Measurements from ENCODE around the gene MED14. TPM values are rescaled to one million over a fixed set of nuclear protein-coding genes. Genes with fewer than 3 reads are reported as not detected.

MED14 gene
- polyA plus RNA-seq, 1 donor, result 37.6 TPM

DNA sequence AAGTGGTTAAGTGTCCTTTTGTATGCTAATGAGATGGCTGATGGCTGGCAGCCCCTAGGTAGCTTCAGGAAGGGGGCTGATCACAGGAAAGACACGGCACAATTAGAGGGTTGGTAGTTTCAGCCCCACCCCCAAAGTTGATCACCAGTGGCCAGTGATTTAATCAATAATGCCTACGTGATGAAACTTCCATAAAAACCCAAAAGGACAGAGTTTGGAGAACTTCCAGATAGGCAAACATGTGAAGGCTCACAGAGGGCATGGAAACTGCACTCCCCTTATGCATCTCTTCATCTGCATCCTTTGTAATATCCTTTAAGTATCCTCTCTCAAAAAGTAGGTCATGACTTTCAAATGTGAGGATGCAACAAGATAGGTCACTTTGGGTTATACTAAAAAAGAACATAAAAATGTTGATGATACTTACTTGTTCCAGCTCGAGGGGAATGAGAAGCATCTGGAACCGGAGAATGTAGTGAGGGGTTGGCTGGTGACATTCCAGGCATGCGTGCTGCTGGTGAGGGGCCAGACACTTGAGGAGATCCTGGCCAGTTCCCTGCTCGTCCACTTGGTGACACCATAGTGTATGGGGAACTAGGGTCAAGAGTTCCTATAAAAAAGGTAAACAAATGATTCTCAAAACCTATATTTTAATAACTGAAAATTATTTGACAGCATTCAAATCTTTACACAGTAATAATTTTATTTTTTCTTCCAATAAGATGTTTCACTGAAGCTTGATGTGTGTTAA is 71.3 kb downstream of the MED14 start:
- no peak for DNase-seq (ENCODE audit: low read depth)

GRCh38 chrX:40663078-40663740 is 72.1 kb downstream of the MED14 start:
- no peak for DNase-seq (ENCODE audit: low read depth)

DNA sequence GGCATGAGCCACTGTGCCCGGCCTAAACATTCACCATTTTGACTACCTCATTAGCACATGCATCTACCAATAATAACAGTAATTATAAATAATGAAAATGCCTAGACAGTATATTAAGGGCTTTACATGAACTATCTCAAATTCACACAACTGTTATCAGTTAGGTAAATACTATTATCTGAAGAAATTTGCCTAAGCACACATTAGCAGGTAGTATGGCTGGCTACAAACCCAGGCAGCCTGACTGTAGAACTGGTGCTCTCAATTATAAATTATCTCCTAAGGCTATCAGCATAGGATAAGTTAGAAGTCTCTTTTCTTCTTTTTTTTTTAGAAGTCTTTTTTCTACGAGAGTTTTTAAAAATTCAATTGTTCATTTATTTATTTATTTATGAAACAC is 73.9 kb downstream of the MED14 start:
- no peak for DNase-seq (ENCODE audit: low read depth)

DNA sequence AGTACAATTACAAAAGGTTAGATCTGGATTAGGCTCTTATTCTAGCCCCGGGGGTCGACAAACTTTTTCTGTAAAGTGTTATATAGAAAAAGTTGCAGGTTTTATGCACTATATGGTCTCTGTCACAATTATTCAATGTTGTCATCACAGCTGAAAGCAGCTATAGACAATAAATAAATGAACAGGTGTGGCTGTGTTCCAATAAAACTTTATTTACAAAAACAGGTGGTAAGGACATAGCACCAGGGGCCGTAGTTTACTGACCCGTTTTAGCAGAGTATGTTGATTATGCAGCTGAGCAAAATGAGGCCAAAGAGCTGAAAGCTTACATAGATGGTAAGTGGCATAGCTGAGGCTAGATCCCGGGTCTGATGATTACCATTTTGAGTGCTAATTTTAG is 75.0 kb downstream of the MED14 start:
- DNase-seq (ENCODE audit: low read depth), result no peak

DNA sequence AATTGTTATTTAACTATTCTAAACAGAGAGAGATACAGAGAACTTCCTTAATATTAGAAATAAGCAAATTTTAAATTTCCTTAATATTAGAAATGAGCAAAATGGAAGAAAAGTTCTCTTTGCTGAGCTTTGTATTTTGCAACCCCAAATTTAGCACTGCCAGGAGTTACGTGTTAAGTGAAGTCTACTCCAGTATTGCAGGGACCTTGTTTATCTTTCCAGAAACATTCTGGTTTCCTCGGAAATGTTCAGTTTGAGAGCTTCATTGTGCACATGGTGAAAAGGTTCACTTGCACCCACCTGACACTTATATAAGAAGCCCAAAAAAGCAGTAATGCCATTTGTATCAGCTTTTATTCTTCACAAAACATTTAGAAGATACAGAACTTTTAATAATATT is 81.8 kb downstream of the MED14 start:
- no peak for DNase-seq (ENCODE audit: low read depth)

GRCh38 chrX:40652664-40653063 is 82.7 kb downstream of the MED14 start:
- no peak for DNase-seq (ENCODE audit: low read depth)

DNA sequence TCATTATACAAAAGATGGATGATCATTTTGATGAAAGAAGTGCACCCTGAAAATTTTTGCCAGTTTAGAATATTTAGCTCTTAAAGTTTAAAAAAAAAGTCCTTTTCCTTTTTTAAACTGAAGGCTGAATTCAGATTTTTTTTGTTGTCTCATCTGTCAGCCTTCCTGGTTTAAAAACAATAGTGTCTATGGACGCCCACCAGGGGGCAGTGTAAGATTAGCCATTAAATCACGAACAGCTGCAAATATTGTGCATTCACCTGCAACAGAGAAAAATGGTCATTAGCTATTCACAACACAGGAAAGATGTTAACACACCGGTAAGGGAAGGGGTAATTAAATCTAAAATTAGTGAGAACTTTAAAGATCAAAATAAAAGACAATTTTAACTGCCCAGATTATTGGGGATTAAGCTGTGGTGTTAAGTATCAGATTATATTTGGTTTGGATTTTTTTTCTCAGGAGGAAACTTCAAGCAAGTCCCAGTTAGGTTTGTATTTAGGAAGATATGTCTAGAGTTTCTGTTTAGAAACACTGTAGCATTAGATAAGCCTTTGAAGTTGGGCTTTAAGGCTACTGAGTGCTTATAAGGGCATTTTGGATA is 83.6 kb downstream of the MED14 start:
- peak; percentile 35 for DNase-seq (ENCODE audit: low read depth)

DNA sequence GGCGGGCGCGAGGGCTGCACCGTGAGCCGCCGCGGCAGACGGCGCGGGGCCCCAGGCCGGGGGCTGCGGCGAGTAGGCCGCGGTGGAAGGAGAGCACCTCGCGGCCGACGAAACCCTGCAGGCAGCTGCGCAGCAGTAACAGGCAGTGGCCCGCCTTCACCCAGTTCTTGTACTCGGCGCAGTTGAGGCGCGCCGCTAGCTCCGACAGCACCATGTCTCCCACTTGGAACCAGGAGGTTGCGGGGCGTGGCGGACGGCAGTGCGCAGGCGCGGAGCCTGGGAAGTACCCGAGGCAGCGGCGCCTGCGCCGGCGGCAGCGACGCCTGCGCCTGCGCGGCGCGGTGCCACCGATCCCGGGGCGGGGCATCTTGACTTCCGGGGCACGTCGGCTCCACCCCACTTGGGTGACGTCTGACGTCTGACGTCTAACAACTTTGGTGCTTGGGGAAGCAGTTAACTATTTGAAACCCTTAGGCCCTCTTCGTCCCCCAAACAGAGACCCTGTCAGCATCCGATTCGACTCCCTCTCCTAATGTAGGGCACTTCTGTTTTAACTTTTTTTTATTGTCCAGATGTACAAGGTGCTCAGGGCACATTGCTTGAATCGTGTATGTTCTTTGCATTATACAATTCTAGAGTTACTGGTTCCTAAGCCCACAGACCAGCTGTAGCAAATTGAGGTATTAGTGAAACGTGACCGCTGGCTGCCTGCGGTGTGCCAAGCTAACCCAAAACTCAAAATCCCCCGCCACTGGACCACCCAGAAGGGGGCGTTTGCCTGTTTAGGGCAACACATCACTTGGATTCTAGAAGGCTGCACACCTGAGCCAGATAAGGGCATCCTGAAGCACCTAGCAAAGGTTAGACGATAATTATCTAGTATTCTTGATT is 87.8 kb downstream of the MED14 start, which contains the start of gene CXorf38:
CXorf38 (minus strand) TSS at position 255 of the 891 bp plus-strand sequence; CDS start at position 214, 41 bp downstream.
- DNase-seq (ENCODE audit: low read depth), result peak; percentile 67

- no peak for DNase-seq (ENCODE audit: low read depth)
These were observed 88.6 kb downstream of the MED14 start for GRCh38 chrX:40646489-40647306.

DNA sequence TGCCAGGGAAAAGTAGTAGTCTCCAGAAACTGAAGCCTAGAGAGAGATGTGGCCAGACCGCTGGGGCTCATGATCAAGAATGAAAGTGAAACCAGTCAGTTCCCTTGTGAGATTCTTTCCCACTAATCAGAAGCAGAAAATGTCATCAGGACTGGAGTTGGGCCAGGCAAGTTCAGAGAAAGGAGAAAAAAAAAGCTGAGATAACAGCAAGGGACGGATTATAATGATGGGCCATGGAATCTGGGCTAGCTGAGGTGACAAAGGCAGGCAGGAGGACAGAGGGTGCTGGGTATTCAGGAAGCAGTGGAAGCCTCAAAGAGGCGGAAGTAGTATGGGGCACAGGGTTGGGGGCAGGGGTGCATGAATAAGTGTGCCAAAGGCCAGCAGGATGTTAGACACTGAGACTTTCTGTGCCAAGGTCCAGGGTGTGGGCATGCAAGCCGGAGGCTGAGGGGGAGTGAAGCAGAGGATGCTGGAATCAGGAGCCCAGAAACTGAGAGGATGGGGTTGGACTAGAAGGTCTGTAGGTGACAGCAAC is 90.5 kb downstream of the MED14 start:
- no peak for DNase-seq (ENCODE audit: low read depth)

DNA sequence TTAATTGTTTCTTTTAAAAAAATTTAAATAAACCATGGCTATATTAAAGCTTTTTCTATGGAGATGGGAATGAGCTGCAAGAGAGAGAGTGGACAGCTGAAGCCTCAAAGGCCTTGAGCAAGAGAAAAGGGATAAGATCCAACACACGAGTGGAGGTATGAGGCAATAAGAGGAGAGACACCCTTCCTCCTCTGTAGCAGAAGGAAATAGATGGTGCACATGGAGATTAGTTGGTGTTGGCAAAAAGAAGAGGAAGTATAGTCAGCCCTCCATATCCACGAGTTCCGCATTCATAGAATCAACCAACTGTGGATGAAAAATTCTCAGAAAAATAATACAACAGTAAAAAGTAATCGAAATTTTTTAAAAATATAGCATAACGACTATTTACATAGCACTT is 91.2 kb downstream of the MED14 start:
- DNase-seq (ENCODE audit: low read depth), result no peak

DNA sequence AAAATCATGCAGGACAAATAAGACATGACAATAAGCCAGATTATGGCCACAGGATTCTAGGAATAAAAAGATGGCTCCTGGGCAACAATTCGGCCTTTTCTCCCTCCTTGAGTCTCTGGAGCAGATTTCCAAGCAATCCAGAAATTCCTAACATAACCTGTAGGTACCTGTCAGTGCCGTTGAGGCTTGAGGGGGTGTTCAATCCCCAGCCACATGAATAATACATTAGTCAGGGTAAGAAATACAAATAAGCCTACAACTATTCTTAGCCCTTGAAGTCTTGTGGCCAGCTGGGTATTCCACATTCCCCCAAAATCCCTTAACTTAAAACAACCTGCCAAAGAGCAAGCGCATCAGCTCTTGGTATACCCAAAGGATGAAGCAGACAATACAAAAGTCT is 97.7 kb downstream of the MED14 start:
- DNase-seq (ENCODE audit: low read depth), result no peak

DNA sequence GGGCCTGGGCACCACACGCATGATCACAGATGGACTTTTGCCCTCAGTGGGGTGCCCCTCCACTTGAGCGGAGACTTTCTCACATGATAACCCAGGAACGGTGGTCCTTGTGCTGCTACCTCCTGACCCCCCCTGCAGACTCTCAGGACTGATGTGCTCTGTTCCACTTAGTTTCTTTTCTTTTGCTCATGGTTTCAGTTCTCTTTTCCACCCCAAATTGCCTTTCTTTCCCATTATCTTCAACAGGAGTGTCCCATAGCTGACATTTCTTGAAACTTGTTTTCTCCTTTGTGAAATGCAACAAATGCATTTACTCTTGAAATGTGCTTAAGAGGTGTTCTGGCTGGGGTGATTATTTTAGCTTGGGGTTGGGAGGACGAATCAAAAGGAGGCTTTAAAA is 103.1 kb downstream of the MED14 start:
- DNase-seq (ENCODE audit: low read depth), result no peak

- DNase-seq (ENCODE audit: low read depth), result no peak
These were observed 106.8 kb downstream of the MED14 start for GRCh38 chrX:40628506-40628905.

DNA sequence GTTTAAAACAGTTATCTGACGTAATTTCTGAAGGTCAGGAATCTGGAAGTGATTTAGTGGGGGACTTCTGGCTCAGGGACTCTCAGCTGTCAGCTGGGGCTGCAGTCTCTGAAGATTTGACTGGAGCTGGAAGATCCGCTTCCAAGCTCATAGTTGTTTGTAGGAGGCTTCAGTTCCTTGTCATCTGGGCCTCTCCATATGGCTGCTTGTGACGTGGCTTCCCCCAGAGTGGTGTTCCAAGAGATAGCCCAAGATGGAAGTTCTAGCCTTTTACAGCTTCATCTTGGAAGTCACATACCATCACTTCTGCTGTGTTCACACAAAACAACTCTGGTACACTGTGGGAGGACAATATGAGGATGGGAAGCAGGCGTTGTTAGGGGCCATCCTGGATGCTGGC is 110.0 kb downstream of the MED14 start:
- DNase-seq (ENCODE audit: low read depth), result no peak

- no peak for DNase-seq (ENCODE audit: low read depth)
These were observed 111.7 kb downstream of the MED14 start for GRCh38 chrX:40623665-40624064.

- no peak for DNase-seq (ENCODE audit: low read depth)
These were observed 112.2 kb downstream of the MED14 start, which contains the start of gene MPC1L for GRCh38 chrX:40623139-40623536. MPC1L (plus strand) TSS chrX:40623428; CDS start chrX:40623566, 138 bp downstream.

DNA sequence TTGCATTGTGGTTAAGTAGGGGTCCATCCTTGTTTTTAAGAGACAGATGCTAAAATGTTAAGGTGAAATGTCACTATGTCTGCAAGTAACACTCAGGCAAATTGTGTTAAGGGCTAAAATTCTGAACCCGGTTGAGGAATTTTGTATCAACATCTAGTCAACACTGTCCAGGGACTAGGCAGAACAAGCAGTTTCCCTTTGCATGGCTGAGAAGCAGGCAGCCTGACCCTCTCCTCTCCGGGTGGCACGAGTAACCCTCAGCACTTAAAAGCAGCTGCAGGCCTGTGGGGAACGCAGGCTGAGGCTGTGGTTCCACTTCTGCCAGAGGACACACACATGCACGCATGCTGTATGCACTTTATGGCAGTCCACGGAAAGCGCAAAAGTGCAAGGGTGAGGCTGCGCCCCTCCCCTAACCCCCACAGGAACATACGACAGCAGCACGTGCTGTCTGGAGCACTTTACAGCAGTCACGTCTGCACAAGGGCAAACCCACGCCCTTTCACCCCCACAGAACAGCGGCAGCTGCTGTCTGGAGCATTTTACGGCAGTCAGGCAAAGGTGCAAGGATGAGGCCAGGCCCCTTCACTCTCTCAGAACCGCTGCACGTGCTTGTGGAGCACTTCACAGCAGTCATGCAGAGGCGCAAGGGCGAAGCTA is 112.7 kb downstream of the MED14 start:
- DNase-seq (ENCODE audit: low read depth), result no peak

DNA sequence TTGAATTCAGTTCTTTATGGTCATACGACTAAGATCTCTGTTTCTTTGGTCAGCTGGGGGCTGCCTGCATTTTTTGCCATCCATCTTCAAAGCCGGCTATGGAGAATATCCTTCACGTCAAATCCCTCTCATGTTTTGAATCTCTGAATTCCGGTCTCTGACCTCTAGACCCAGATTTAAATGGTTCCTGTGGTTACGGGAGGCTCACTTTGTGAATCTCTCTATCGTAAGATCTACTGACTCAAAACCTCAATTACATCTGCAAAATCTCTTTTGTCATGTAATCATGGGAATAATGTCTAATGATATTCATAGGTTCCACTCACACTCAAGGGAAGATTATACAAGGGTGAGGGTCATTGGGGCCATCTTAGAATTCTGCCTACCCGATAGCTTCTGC is 117.8 kb downstream of the MED14 start:
- no peak for DNase-seq (ENCODE audit: low read depth)

DNA sequence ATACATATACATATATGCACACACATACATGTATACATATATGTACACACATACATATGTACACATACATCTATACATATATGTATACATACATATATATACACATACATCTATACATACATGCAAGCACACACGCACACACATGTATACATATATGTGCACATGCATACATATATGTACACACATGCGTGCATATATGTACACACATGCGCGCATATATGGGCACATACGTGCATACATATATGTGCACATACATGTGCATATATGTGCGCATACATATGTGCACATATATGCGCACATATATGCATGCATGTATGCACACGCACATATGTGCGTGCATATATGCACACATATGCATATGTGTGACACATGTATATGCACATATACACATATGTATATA is 119.4 kb downstream of the MED14 start:
- no peak for DNase-seq (ENCODE audit: low read depth)

Measured in forelimb muscle (tissue), 1 donor.